Epithelial cell of esophagus (primary cell): ENCODE results near the gene TDP1.

Experiments used
- DNase-seq: peaks from one replicate; pipeline ENCODE4 v3.0.0; 2010; ENCODE audit warnings: low read depth
- H3K4me3 ChIP-seq: 2 replicates; pipeline ENCODE4 v1.5.1; 2011; ENCODE audit warnings: mild to moderate bottlenecking, low read length, control low read depth
- TF ChIP-seq, protein P1 (sequence below): IDR thresholded peaks from 2 replicates; pipeline ENCODE4 v1.5.1; 2011; ENCODE audit warnings: low read depth, mild to moderate bottlenecking, low read length, control low read depth, inconsistent platforms; ENCODE audit not compliant: insufficient read depth; ENCODE audit errors: missing control alignments

TDP1 gene

DNA sequence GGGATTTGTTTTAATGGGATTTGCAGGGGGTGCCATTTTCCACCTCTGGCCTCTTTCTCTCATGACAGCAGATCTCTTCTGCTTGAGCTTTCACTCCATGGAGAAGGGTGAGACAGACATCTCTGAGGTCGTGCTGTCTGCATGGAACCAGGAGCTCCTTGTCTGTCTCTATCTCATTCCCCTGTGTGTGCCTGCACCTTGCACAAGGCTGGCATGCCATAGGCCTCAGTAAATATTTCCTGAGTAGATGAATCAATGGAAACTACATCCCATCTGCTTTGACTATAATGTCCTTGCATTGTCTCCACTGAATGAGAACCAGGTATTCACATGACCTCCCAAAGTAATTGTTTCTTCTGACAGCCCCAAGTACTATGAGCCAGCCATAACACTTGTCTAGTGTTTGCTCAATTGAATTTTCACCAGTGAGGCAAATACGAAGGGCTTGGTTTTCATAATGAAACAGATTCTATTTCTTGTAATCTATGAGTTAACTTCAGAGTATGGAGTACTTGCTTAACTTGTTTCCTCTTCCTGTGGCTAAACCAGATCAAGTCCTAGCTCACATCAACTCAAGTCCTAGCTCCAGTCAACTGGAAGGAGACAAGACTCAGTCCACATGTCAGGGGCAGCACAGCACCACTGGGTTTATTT, 138.3 kb downstream of the TDP1 start:
- TF ChIP-seq, protein P1, sequence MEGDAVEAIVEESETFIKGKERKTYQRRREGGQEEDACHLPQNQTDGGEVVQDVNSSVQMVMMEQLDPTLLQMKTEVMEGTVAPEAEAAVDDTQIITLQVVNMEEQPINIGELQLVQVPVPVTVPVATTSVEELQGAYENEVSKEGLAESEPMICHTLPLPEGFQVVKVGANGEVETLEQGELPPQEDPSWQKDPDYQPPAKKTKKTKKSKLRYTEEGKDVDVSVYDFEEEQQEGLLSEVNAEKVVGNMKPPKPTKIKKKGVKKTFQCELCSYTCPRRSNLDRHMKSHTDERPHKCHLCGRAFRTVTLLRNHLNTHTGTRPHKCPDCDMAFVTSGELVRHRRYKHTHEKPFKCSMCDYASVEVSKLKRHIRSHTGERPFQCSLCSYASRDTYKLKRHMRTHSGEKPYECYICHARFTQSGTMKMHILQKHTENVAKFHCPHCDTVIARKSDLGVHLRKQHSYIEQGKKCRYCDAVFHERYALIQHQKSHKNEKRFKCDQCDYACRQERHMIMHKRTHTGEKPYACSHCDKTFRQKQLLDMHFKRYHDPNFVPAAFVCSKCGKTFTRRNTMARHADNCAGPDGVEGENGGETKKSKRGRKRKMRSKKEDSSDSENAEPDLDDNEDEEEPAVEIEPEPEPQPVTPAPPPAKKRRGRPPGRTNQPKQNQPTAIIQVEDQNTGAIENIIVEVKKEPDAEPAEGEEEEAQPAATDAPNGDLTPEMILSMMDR, result no peak
- no peak overlapping the region for H3K4me3 ChIP-seq
- peak; percentile 72 for DNase-seq
